WTC11 (cell line): ENCODE results near the gene SLC2A6. TPM values are rescaled to one million over a fixed set of nuclear protein-coding genes. Genes with fewer than 3 reads are reported as not detected.

Experiments
- ATAC-seq: fragments of 200-7000 bp; cut with Tn5 transposase; 2 replicates; pipeline ENCODE4 v1.10.0; 2021; ENCODE audit warnings: mild to moderate bottlenecking, moderate library complexity
- CTCF ChIA-PET: fragments of 300-600 bp; sonication (Branson Sonifier 250); formaldehyde crosslinking; loops from one replicate; lab custom pipeline; 2021; ENCODE audit warnings: antibody characterized with exemption; lab: Charles Lee
- POLR2A ChIA-PET: fragments of 350-600 bp; sonication (Branson Sonifier 250); formaldehyde crosslinking; loops from one replicate; lab custom pipeline; 2021; ENCODE audit warnings: antibody characterized with exemption; lab: Charles Lee
- DNase-seq: peaks from one replicate; pipeline ENCODE4 v3.0.0; 2021; ENCODE audit warnings: low spot score
- H3K27ac Mint-ChIP-seq: 2 replicates; pipeline ENCODE4 v1.8.0; 2021; ENCODE audit warnings: mixed read lengths
- H3K27me3 Mint-ChIP-seq: 2 replicates; pipeline ENCODE4 v1.8.0; 2021; ENCODE audit warnings: low read depth, mild to moderate bottlenecking, moderate library complexity, mixed read lengths
- H3K36me3 Mint-ChIP-seq: 2 replicates; pipeline ENCODE4 v1.8.0; 2021; ENCODE audit warnings: mixed read lengths
- H3K4me1 Mint-ChIP-seq: 2 replicates; pipeline ENCODE4 v1.8.0; 2022; ENCODE audit warnings: mixed read lengths
- H3K4me3 Mint-ChIP-seq: 2 replicates; pipeline ENCODE4 v1.8.0; 2021; ENCODE audit warnings: mild to moderate bottlenecking, moderate library complexity, mixed read lengths
- H3K9me3 Mint-ChIP-seq: 2 replicates; pipeline ENCODE4 v1.8.0; 2021; ENCODE audit warnings: mixed read lengths
- CDX4 ChIP-seq: fragments of 250-450 bp; sonication (Bioruptor Pico); IDR thresholded peaks from 2 replicates; pipeline ENCODE4 v1.9.0; 2021; ENCODE audit warnings: moderate library complexity, mild to moderate bottlenecking, inconsistent platforms, borderline replicate concordance
- E2F5 ChIP-seq: sonication (generic); formaldehyde crosslinking; IDR thresholded peaks from 2 replicates; pipeline ENCODE4 v1.8.1; 2022; ENCODE audit warnings: mild to moderate bottlenecking, moderate library complexity, missing genetic modification reagents
- ETV6 ChIP-seq: sonication (generic); formaldehyde crosslinking; IDR thresholded peaks from 2 replicates; pipeline ENCODE4 v1.8.1; 2022; ENCODE audit warnings: mild to moderate bottlenecking, missing genetic modification reagents
- FOXP1 ChIP-seq: sonication (generic); formaldehyde crosslinking; IDR thresholded peaks from 2 replicates; pipeline ENCODE4 v1.8.0; 2022; ENCODE audit warnings: missing genetic modification reagents, mild to moderate bottlenecking, moderate library complexity, borderline replicate concordance
- GRHL2 ChIP-seq: fragments of 250-450 bp; sonication (Bioruptor Pico); IDR thresholded peaks from 2 replicates; pipeline ENCODE4 v1.8.0; 2022; ENCODE audit warnings: mild to moderate bottlenecking, moderate library complexity; ENCODE audit not compliant: insufficient replicate concordance, severe bottlenecking
- MLX ChIP-seq: sonication (generic); formaldehyde crosslinking; IDR thresholded peaks from 2 replicates; pipeline ENCODE4 v1.8.1; 2023; ENCODE audit warnings: mild to moderate bottlenecking, missing genetic modification reagents, moderate library complexity
- SOX15 ChIP-seq: fragments of 250-450 bp; sonication (Bioruptor Pico); IDR thresholded peaks from 2 replicates; pipeline ENCODE4 v1.9.0; 2021; ENCODE audit warnings: mild to moderate bottlenecking
- SP1 ChIP-seq: sonication (generic); formaldehyde crosslinking; conservative IDR thresholded peaks from 2 replicates; pipeline ENCODE4 v1.8.1; 2022; ENCODE audit warnings: missing genetic modification reagents
- TCF7 ChIP-seq: sonication (generic); formaldehyde crosslinking; IDR thresholded peaks from 2 replicates; pipeline ENCODE4 v1.8.0; 2022; ENCODE audit warnings: mild to moderate bottlenecking, low read depth, missing genetic modification reagents, moderate library complexity
- TP53 ChIP-seq: sonication (generic); formaldehyde crosslinking; IDR thresholded peaks from 2 replicates; pipeline ENCODE4 v1.8.1; 2023; ENCODE audit warnings: mild to moderate bottlenecking, missing genetic modification reagents
- USF1 ChIP-seq: sonication (generic); formaldehyde crosslinking; IDR thresholded peaks from 2 replicates; pipeline ENCODE4 v1.8.0; 2022; ENCODE audit warnings: mild to moderate bottlenecking, missing genetic modification reagents
- ZNF232 ChIP-seq: sonication (generic); formaldehyde crosslinking; IDR thresholded peaks from 2 replicates; pipeline ENCODE4 v1.8.0; 2022; ENCODE audit warnings: mild to moderate bottlenecking, missing genetic modification reagents
- ZNF416 ChIP-seq: fragments of 250-450 bp; sonication (Bioruptor Pico); IDR thresholded peaks from 2 replicates; pipeline ENCODE4 v1.9.0; 2021; ENCODE audit warnings: mild to moderate bottlenecking, inconsistent platforms
- total RNA-seq: library from RNA; stranded (reverse); gene quantifications from 3 replicates; pipeline ENCODE4 v1.2.3, GENCODE V29; 2021
- TF ChIP-seq, protein P1 (sequence below): fragments of 250-450 bp; sonication (Bioruptor Pico); IDR thresholded peaks from 2 replicates; pipeline ENCODE4 v1.9.0; 2021; ENCODE audit warnings: mild to moderate bottlenecking
- TF ChIP-seq, protein P2 (sequence below): sonication (generic); formaldehyde crosslinking; IDR thresholded peaks from 2 replicates; pipeline ENCODE4 v1.8.1; 2022; ENCODE audit warnings: low read depth, missing genetic modification reagents, borderline replicate concordance
- TF ChIP-seq, protein P3 (sequence below): fragments of 250-450 bp; sonication (Bioruptor Pico); IDR thresholded peaks from 2 replicates; pipeline ENCODE4 v2.1.2; 2022; ENCODE audit warnings: mild to moderate bottlenecking, moderate library complexity
- TF ChIP-seq, protein P4 (sequence below): sonication (generic); formaldehyde crosslinking; IDR thresholded peaks from 2 replicates; pipeline ENCODE4 v1.8.0; 2023; ENCODE audit warnings: missing genetic modification reagents
- TF ChIP-seq, protein P5 (sequence below): sonication (generic); formaldehyde crosslinking; IDR thresholded peaks from 2 replicates; pipeline ENCODE4 v1.8.1; 2023; ENCODE audit warnings: mild to moderate bottlenecking, moderate library complexity, missing genetic modification reagents

The SLC2A6 gene
- total RNA-seq, 1 experiment from 2014 or later: 16.6 TPM

DNA sequence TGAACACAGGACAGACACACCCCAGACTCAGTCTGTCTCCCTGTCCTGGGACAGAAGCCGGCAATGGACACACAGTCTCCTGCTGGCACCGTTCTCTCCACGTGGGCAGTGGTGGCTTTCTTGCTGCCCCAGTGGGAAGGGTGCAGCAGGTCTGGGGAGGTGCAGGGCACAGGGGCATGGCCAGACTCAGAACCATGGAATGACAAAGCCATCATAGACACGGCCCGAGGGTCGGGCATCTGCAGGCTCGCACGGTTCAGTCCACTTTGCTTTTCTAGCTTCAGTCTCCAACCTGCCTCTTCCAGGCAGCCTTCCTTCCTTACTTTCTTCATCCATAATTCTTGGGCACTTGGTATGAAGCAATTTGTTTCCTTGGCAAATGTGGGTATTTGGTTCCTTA, 29.1 kb upstream of the SLC2A6 start:
- TF ChIP-seq, protein P1, sequence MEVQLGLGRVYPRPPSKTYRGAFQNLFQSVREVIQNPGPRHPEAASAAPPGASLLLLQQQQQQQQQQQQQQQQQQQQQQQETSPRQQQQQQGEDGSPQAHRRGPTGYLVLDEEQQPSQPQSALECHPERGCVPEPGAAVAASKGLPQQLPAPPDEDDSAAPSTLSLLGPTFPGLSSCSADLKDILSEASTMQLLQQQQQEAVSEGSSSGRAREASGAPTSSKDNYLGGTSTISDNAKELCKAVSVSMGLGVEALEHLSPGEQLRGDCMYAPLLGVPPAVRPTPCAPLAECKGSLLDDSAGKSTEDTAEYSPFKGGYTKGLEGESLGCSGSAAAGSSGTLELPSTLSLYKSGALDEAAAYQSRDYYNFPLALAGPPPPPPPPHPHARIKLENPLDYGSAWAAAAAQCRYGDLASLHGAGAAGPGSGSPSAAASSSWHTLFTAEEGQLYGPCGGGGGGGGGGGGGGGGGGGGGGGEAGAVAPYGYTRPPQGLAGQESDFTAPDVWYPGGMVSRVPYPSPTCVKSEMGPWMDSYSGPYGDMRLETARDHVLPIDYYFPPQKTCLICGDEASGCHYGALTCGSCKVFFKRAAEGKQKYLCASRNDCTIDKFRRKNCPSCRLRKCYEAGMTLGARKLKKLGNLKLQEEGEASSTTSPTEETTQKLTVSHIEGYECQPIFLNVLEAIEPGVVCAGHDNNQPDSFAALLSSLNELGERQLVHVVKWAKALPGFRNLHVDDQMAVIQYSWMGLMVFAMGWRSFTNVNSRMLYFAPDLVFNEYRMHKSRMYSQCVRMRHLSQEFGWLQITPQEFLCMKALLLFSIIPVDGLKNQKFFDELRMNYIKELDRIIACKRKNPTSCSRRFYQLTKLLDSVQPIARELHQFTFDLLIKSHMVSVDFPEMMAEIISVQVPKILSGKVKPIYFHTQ (CRISPR knock-in tag): no peak
- TF ChIP-seq TCF7 (CRISPR knock-in tag) (no peak), USF1 (no peak), SP1 (no peak), SOX15 (no peak), FOXP1 (CRISPR knock-in tag) (no peak)
- TF ChIP-seq, protein P2, sequence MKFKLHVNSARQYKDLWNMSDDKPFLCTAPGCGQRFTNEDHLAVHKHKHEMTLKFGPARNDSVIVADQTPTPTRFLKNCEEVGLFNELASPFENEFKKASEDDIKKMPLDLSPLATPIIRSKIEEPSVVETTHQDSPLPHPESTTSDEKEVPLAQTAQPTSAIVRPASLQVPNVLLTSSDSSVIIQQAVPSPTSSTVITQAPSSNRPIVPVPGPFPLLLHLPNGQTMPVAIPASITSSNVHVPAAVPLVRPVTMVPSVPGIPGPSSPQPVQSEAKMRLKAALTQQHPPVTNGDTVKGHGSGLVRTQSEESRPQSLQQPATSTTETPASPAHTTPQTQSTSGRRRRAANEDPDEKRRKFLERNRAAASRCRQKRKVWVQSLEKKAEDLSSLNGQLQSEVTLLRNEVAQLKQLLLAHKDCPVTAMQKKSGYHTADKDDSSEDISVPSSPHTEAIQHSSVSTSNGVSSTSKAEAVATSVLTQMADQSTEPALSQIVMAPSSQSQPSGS (CRISPR knock-in tag): no peak
- TF ChIP-seq, protein P3, sequence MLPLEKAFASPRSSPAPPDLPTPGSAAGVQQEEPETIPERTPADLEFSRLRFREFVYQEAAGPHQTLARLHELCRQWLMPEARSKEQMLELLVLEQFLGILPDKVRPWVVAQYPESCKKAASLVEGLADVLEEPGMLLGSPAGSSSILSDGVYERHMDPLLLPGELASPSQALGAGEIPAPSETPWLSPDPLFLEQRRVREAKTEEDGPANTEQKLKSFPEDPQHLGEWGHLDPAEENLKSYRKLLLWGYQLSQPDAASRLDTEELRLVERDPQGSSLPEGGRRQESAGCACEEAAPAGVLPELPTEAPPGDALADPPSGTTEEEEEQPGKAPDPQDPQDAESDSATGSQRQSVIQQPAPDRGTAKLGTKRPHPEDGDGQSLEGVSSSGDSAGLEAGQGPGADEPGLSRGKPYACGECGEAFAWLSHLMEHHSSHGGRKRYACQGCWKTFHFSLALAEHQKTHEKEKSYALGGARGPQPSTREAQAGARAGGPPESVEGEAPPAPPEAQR: no peak
- TF ChIP-seq, all 79 proteins: peak for 0
- H3K27ac Mint-ChIP-seq: no peak overlapping the region
- CTCF ChIA-PET: no interaction called here
- peaks cover 7% of the 10 kb centered on the region; the same call in 1 of the 2 replicates for H3K9me3 Mint-ChIP-seq
- H3K27me3 Mint-ChIP-seq: no peaks in the 10 kb centered on the region
- no peak overlapping the region for H3K4me3 Mint-ChIP-seq
- no peaks in the 10 kb centered on the region for H3K36me3 Mint-ChIP-seq
- ATAC-seq (no peak), DNase-seq (no peak)
- H3K4me1 Mint-ChIP-seq: peaks cover 10% of the 10 kb centered on the region
- POLR2A ChIA-PET: no interaction called here

DNA sequence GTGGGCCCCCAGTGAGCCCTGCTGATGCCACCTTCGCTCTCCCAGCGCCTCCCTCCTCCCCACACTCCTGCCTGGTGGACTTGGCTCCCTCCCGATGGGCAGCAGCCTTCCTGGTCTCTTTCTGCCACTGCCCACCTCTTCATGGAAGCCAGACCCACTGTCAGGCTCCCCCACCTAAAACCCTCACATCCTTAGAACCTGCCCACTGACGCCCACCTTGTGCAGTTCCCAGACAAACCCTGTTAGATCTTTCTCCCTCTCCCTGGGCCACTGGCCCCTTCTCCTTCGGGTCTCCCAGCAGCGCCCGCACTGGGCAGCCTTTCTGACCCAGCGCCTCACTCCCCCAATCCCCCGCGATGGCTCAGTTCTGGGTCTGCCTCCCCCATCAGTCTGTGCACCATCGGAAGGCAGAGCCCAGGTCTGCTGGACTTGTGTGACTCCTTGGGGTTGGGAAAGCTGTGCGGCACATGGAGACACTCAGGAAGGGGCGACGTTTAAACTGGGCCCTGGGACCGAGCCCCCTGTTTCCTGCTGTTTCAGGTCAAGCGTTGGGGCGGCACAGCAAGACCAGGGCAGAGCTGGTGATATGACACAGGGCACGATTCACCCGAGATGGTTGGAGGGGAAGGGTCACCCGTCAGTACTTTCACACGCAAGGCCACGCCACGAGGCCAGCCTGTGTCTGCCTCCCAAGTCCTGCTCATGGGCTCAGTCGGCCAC, 28.5 kb upstream of the SLC2A6 start:
- ChIA-PET CTCF (no interaction called here), POLR2A (no interaction called here)
- H3K4me1 Mint-ChIP-seq: peaks cover 10% of the 10 kb centered on the region
- ATAC-seq: no peak
- H3K4me3 Mint-ChIP-seq: no peak overlapping the region
- H3K9me3 Mint-ChIP-seq: peaks cover 12% of the 10 kb centered on the region
- TF ChIP-seq, protein P4, sequence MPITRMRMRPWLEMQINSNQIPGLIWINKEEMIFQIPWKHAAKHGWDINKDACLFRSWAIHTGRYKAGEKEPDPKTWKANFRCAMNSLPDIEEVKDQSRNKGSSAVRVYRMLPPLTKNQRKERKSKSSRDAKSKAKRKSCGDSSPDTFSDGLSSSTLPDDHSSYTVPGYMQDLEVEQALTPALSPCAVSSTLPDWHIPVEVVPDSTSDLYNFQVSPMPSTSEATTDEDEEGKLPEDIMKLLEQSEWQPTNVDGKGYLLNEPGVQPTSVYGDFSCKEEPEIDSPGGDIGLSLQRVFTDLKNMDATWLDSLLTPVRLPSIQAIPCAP (CRISPR knock-in tag): no peak
- no peak for TF ChIP-seq CDX4 (CRISPR knock-in tag)
- no peak for TF ChIP-seq ZNF232 (CRISPR knock-in tag)
- TF ChIP-seq, protein P5, sequence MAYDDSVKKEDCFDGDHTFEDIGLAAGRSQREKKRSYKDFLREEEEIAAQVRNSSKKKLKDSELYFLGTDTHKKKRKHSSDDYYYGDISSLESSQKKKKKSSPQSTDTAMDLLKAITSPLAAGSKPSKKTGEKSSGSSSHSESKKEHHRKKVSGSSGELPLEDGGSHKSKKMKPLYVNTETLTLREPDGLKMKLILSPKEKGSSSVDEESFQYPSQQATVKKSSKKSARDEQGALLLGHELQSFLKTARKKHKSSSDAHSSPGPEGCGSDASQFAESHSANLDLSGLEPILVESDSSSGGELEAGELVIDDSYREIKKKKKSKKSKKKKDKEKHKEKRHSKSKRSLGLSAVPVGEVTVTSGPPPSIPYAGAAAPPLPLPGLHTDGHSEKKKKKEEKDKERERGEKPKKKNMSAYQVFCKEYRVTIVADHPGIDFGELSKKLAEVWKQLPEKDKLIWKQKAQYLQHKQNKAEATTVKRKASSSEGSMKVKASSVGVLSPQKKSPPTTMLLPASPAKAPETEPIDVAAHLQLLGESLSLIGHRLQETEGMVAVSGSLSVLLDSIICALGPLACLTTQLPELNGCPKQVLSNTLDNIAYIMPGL: no peak
- no peak for TF ChIP-seq GRHL2 (CRISPR knock-in tag)
- TF ChIP-seq TP53: no peak
- TF ChIP-seq MLX: no peak
- no peak for TF ChIP-seq E2F5 (CRISPR knock-in tag)
- TF ChIP-seq ZNF416 (CRISPR knock-in tag): no peak
- no peak for TF ChIP-seq ETV6 (CRISPR knock-in tag)
- H3K36me3 Mint-ChIP-seq: peaks cover 3% of the 10 kb centered on the region; the same call in 1 of the 2 replicates
- H3K27me3 Mint-ChIP-seq: peaks cover 2% of the 10 kb centered on the region
- H3K27ac Mint-ChIP-seq: no peak overlapping the region
- no peak for DNase-seq
